IPS-18c (cell line): ENCODE results near the gene PRRT1B.
"Not testable (repeated sequence)": the region's sequence is repeated elsewhere in the genome, so short reads cannot be mapped to it uniquely, and the experiment has no call there.

Source experiments
- H3K4me3 ChIP-seq: 2 replicates; pipeline ENCODE4 v1.7.0; 2013; ENCODE audit warnings: low read depth, mild to moderate bottlenecking, low read length, moderate library complexity; ENCODE audit not compliant: insufficient read depth
- H3K9me3 ChIP-seq: one replicate; pipeline ENCODE4 v1.6.1; 2013; ENCODE audit warnings: mild to moderate bottlenecking, low read length, moderate library complexity; ENCODE audit not compliant: control insufficient read depth, insufficient read depth

Gene PRRT1B

DNA sequence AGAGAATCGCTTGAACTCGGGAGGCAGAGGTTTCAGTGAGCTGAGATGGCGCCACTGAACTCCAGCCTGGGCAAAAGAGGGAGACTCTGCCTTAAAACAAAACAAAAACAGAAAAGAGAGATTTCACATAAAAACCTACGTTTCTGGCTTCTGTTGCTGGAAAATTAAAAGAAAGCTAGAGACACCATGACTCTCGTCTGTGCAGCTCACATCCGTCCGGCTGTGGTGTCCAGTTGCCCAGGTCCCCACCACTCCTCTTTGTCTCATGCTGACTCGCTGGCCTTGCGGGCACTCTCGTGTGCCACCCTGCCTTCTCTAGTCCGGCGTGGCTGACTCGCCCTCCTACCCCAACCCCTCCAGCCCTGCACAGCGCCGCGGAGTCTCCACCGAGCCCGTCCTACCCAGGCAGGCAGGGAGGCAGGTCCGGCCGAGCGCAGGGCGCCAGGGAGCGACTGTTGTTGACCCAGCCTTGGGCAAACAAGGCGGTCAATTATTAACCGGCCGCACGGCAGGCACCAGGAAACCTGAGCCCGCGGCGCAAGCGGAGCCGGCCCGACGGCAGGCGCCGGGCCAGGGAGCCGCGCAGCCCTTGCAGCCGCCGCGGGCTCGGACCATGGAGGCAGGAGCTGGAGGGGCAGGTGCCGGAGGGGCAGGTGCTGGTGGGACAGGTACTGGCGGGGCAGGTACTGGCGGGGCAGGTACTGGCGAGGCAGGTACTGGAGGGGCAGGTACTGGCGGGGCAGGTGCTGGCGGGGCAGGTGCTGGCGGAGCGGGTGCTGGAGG is at the start of gene PRRT1B:
Gene PRRT1B, plus strand, starts transcription at position 521 of the 783 bp plus-strand sequence. Its CDS starts 93 bp downstream, at position 614.
- Histone ChIP-seq H3K9me3 (peaks cover 4% of the 10 kb centered on the region), H3K4me3 (peak within 1 kb of the TSS; percentile 43)

DNA sequence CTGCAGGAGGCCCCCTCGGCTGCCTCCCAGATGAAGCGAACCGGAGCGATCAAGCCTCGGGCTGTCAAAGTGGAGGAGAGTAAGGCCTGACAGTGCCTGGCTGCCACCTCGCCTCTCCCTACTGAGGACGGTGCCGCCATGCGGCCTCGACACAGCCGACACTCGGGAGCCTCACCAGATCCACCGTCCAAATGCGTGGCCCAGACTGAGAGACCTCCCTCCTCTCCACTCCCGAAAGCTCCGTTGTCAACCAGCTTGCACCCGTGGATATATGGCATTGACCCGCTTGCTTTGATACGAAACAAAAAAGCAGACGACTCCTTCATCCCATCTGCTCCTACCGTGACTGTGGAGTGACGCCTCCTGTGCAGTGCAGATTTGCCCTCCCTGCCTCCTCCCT is 49.5 kb upstream of the PRRT1B start:
- H3K9me3 ChIP-seq = peaks cover 3% of the 10 kb centered on the region
- no peak overlapping the region for H3K4me3 ChIP-seq

DNA sequence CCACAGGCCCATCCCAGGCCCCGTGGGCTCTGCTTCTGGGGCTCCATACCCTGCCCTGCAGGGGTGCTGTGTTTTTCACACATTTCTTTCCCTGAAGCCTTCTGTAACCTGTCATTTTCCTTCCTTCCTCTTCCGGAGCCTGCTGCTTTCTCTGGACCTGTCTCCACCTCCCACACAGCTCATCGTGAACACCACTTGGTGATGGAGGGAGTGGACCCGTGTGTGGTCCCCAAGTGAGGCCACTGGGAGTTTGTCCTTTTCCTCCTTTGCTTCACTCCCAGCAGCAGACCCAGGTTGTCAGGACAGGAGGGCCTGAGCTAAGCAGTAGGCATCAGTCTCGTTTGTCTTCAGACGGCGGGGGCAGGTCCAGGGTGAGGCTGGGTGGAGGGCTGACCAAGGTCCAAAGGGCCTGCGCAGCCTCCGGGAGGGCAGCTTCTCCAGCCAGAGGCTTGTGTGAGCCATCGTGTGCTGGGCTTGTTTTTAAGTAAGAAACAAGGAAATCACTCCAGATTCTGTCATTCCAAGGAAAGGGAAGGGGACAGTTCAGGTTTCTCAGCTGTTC is 48.4 kb upstream of the PRRT1B start:
- Histone ChIP-seq H3K9me3 (peaks cover 3% of the 10 kb centered on the region), H3K4me3 (no peak overlapping the region)

DNA sequence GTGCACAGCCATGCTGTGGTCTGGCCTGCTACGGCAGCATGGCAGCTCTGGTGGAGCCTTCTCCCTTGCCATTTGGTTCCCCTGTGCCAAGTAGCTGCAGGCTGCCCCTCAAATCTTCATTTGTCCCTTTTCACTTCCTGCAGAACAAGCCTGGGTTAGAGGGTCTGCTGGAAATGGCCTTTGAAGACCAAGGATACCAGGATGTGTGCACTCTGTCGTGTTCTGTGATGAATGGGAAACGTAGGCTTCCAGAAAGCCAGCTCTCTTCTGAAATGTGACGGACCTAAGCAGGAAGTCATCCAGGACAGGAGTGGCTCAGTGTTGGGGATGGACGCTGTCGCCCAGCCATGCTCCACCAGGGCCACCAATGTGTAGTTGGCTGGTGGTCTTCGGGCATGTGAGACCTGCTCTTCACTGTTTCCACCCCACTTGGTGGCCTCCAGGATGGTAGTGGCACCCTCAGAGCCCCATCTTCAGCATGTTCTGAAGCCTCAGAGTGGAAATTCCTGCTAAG is 46.0 kb upstream of the PRRT1B start:
- no peak overlapping the region for H3K4me3 ChIP-seq

DNA sequence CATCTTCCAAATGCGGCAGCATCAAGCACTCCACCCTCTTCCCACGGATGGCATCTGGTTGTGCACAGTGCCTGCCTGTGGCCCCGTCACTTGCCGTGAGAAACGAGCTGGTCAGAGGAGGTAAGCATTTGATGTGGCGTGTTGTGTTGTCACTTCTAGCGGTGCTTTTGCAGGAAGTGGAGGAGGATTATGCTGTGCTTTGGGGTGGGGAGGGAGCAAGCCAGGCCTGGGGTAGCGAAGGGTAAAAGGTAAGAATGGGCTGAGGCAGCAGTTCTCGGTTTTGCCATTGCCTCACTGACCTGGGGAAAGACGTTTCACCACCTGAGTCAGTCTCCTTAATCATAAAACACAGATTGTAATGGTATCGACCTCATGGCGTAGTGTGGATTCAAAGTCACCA is 44.9 kb upstream of the PRRT1B start:
- Histone ChIP-seq H3K4me3 (no peak overlapping the region), H3K9me3 (no peaks in the 10 kb centered on the region)

More for the DNA sequence above, 46.0 kb upstream of the PRRT1B start:
- H3K9me3 ChIP-seq = no peaks in the 10 kb centered on the region

DNA sequence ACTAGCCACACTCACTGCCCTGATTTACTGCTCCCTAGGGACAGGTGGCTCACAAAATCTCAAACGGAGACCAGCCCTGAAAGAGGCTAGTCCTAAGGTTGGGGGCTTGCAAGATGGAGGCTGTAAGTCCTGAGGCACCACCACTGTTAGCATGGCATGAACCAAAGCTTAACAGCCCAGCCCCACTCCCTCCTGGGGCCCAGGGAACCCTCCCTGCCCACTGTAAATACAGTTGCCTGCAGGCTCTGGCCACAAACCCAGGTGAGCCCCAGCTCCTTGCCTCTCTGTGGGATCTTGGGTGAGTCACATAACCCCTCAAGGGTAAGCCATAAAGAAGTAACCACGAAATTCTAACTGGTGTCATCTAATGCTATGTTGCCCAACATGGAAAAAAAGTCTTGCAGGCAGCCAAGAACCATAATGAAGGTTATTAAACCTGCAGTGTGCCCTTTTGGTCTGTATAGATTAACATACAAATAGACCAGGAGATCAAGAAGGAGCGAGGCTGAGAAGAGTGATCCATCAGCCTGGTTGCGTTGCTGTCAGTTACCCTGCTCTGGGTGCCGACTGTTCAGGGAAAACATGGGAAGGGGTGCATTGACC is 44.3 kb upstream of the PRRT1B start:
- no peak overlapping the region for H3K4me3 ChIP-seq
- H3K9me3 ChIP-seq = no peaks in the 10 kb centered on the region

DNA sequence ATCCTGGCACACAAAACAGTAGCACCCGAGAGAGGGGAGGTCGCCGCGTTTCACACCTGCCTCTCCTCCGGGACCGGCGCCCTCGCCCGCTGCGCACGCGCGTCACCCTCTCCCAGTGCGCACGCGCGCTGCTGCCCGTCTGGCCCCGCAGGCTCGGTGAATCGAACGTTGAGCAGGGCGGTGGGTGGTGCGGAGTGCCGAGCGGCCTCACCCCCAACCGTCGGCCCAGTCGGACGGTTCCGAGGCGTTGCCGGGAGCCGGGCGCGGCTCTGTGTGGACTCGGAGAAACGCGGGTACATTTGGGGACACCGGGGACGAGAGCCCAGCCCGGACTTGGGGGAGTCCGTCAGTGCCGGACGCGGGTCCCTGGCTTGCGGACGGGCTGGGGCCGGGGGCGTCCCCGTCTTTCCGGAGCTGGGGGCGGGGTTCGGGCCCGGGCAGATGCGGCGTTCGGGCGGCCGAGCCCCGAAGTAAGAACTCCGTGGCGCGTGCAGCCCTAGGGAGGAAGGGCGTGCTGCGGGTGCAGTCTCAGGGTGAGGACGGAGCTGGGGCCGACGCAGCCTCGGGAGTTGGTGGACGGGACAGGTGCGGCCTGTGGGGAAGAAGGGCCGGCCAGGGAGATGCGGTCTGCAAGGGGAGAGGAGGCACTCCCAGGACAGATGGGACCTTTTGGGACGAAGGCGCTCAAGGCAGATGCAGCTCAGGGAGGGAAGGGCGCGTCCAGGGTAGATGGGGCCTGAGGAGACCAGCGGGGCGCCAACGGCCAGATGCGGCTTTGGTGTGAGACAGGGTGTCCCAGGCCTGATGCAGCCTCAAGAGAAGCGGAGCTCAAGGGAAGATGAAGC is 42.3 kb upstream of the PRRT1B start, which contains the start of gene POMT1:
Gene POMT1, plus strand, starts transcription at position 138 of the 845 bp plus-strand sequence. CDS start 1,301 bp downstream, outside the sequence.
- Histone ChIP-seq H3K4me3 (peak within 1 kb of the TSS; percentile 94), H3K9me3 (no peaks in the 10 kb centered on the region)

DNA sequence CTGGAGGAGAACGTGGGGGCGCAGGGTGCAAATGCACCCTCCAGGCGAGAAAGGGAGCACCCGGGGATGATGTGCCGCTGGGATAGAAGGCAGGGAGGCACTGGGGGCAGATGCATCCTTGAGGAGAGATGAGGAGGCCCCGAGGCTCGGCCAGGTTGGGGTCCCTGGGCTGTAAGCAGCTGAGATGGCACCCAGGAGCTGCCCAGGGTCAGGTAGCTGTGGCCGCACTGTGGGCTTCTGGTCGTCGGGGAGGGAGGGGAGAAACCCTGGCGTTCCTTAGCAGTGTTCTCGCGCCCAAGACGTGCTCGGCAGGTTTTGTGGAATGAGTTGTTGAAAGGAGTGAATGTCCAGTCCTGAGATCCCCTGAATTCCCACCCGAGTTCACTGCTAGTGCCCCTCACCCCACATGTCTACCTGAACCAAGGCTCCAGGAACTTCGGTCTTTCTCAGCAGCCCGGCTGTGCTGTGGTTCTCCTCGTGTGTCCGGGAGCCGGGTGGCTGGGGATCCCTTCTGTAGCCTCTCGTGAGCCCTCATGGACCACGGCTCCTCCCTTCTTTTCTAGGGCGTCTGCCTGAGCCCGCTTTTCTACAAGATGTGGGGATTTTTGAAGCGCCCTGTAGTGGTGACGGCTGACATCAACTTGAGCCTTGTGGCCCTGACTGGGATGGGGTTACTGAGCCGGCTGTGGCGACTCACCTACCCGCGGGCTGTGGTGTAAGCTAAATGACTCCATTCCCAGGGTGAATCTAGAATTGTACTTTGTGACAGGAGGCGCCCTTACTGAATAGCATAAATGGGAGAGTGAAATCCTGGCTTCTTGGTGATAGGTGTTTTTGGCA is 41.5 kb upstream of the PRRT1B start:
- Histone ChIP-seq H3K9me3 (no peaks in the 10 kb centered on the region), H3K4me3 (peak overlapping the region; percentile 94)

DNA sequence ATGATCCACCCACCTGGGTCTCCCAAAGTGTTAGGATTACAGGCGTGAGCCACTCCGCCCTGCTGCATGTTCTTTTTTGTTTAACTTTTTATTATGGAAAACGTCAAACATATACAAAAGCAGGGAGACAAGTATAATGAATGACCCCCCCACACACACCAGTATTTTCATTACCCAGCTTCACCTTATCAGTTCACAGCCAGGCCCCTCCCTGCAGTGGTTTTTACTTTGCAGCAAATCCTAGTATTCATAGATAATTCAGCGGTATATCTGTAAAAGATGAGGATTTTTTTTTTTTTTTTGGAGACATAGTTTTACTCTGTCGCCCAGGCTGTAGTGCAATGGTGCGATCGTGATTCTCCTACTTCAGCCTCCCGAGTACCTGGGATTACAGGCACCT is 40.3 kb upstream of the PRRT1B start:
- no peak overlapping the region for H3K4me3 ChIP-seq
- H3K9me3 ChIP-seq = no peaks in the 10 kb centered on the region

DNA sequence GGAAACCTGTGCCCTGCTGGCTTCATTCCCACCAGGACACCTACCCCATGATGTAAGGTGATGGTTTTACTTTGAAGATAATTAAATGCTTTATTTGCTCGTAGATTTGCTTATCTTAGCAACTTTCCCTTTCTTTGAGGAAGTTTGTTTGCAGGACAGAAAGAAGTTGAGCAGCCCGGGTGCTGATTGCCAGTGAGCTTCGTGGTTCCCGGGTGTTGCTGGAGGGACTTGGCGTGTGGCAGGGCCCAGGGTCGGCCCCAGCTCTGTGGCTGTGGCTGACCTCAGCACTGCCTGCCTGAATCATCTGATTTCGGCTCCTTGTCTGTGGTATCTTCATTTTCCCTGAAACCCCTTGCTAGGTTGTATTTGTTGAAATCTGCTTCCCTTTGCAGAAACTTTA is 33.9 kb upstream of the PRRT1B start:
- Histone ChIP-seq H3K4me3 (no peak overlapping the region), H3K9me3 (no peaks in the 10 kb centered on the region)

DNA sequence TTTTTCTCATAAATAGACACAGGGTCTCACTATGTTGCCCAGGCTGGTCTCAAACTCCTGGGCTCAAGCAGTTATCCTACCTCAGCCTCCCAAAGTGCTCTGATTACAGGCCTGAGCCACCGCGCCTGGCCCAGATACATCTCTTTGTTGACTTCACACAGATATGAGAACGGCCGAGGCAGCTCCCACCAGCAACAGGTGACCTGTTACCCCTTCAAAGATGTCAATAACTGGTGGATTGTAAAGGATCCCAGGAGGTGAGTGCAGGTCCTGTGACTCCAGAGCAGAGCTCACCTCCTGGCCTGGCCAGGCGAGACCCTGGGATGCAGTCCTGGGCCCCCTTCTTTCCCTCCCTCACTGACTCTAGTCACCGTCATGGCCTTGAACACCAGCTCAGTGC is 33.4 kb upstream of the PRRT1B start:
- H3K9me3 ChIP-seq = no peaks in the 10 kb centered on the region
- no peak overlapping the region for H3K4me3 ChIP-seq

DNA sequence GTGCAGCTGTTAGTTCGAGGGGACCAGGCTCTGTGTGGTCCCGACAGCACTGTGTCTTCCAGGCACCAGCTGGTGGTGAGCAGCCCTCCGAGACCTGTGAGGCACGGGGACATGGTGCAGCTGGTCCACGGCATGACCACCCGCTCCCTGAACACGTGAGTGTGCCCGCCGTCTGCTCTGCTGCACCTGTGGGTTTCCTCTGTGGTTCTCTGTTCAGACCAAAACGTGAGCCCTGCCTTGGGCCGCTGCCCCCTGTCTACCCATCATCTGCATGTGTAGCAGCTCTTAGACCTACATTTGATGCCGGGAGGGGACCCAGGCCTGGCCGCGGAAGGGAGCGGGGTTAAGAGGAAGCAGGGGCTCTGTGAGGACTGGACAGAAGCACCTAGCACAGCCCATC is 32.1 kb upstream of the PRRT1B start:
- no peak overlapping the region for H3K4me3 ChIP-seq
- no peaks in the 10 kb centered on the region for H3K9me3 ChIP-seq

DNA sequence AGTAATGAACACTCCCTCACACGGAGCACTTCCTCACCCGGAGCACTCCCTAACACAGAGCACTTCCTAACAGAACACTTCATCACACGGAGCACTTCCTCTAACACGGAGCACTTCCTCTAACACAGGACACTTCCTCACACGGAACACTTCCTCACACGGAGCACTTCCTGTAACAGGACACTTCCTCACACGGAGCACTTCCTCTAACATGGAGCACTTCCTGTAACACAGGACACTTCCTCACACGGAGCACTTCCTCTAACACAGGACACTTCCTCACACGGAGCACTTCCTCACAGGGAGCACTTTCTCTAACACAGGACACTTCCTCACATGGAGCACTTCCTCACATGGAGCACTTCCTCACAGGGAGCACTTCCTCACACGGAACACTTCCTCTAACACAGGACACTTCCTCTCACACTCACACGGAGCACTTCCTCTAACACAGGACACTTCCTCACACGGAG is 29.7 kb upstream of the PRRT1B start:
- H3K4me3 ChIP-seq, H3K9me3 ChIP-seq: not testable (repeated sequence)

DNA sequence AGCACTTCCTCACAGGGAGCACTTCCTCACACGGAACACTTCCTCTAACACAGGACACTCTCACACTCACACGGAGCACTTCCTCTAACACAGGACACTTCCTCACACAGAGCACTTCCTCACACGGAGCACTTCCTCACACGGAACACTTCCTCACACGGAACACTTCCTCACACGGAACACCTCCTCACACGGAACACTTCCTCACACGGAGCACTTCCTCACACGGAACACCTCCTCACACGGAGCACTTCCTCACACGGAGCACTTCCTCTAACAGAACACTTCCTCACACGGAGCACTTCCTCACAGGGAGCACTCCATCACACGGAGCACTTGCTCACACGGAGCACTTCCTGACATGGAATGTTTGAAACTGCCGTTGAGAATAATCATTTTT is 29.2 kb upstream of the PRRT1B start:
- Histone ChIP-seq H3K9me3 (no peaks in the 10 kb centered on the region), H3K4me3 (no peak overlapping the region)

DNA sequence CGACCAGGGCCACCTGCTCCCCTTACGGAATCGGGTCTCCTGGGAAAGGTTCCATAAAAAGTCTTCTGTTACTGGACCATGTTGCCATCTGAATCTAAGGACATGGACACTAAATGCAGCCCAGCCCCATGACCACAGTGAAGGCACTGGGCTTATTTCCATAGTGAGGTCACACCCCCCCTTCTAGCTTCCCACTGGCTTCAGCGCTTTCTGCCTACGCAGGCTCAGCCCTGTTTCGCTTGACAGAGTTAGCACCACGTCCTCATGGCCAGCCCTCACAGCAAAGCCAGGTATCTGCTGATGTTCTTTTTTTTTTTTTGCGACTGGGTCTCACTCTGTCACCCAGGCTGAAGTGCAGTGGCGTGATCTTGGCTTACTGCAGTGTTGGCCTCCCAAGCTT is 28.4 kb upstream of the PRRT1B start:
- H3K4me3 ChIP-seq = no peak overlapping the region
- no peaks in the 10 kb centered on the region for H3K9me3 ChIP-seq

DNA sequence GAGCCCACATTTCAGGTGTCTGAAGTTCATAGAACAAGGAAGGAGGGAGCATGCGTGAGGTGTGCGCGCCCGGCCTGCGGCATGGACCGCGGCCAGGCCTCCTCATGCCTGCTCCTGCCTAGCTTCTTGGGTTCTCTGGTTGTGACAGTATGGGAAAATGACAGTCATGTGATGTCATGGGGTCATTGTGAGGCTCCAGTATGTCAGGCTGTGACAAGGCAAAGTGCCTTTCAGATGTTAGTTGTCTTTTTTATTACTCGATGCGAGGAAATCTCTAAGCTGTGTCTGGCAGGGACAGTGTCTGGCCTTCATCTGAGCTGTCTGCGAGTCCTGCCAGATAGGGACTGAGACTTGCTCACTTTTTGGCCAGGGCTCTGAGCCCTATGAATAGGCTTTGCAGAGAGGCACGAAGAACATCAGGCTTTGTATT is 27.5 kb upstream of the PRRT1B start:
- Histone ChIP-seq H3K4me3 (no peak overlapping the region), H3K9me3 (no peaks in the 10 kb centered on the region)
